Sigmoid colon (tissue), 7 donors: Measurements from ENCODE around the gene HOXB13. TPM values are rescaled to one million over a fixed set of nuclear protein-coding genes. Genes with fewer than 3 reads are reported as not detected.

ENCODE experiments used
- DNase-seq: peaks from one replicate; pipeline ENCODE4 v3.0.0-alpha.2; 2019
- H3K27ac ChIP-seq, 4 donors: fragments of 200-600 bp; sonication (generic); one replicate each; pipeline ENCODE4 v1.5.1; 2016 to 2019; ENCODE audit warnings: mild to moderate bottlenecking in 1 of 4
- H3K27me3 ChIP-seq, 3 donors: fragments of 200-600 bp; sonication (generic); one replicate each; pipeline ENCODE4 v1.5.1; 2019; ENCODE audit warnings: mild to moderate bottlenecking in 1 of 3
- H3K36me3 ChIP-seq, 4 donors: fragments of 200-600 bp; sonication (generic); one replicate each; pipeline ENCODE4 v1.5.1; 2016 to 2019
- H3K4me1 ChIP-seq, 4 donors: fragments of 200-600 bp; sonication (generic); one replicate each; pipeline ENCODE4 v1.5.1; 2017 to 2019
- H3K4me3 ChIP-seq, 4 donors: fragments of 200-600 bp; sonication (generic); one replicate each; pipeline ENCODE4 v1.5.1; 2017 to 2019; ENCODE audit warnings: mild to moderate bottlenecking in 2 of 4, moderate library complexity in 1 of 4
- H3K9me3 ChIP-seq, 4 donors: fragments of 200-600 bp in 3 of 4; sonication (generic) in 3 of 4; one replicate each; pipeline versions ENCODE4 v1.5.1 to v1.6.1; 2013 to 2019
- EP300 ChIP-seq, 4 donors: sonication (generic); formaldehyde crosslinking; IDR thresholded peaks; one replicate each; pipeline ENCODE4 v1.6.1; 2017; ENCODE audit warnings: antibody characterized with exemption in 4 of 4
- POLR2A ChIP-seq, 2 donors: fragments of 450-650 bp; IDR thresholded peaks; one replicate each; pipeline ENCODE4 v1.6.1; 2016; ENCODE audit warnings: antibody characterized with exemption in 2 of 2, mild to moderate bottlenecking in 2 of 2, moderate library complexity in 2 of 2
- POLR2AphosphoS5 ChIP-seq, 4 donors: sonication (generic); formaldehyde crosslinking; IDR thresholded peaks; one replicate each; pipeline ENCODE4 v1.6.1; 2017; ENCODE audit warnings: antibody characterized with exemption in 4 of 4
- WGBS, 2 donors: extraction: QIAGEN DNeasy Blood & Tissue Kit; methylation state at CpG; one replicate each; pipeline ENCODE4 v1.1.7; 2013; 5-methylcytosine and 5-hydroxymethylcytosine counted together
- intact Hi-C: fragments of 100-400 bp; cut with DNase I; formaldehyde crosslinking; loops from one replicate; pipeline ENCODE4 v1.15.1; 2023
- polyA plus RNA-seq, 3 donors: library from polyadenylated mRNA; stranded (reverse); fragments of 200-250 nt; gene quantifications; one replicate each; pipeline ENCODE4 v1.2.3, GENCODE V29; 2013
- total RNA-seq, 4 donors: library from RNA; depleted of rRNA; stranded (reverse); fragments of >200 nt; gene quantifications; one replicate each; pipeline ENCODE4 v1.1.0, GENCODE V29; 2016
- TF ChIP-seq, protein P1 (sequence below), 4 experiments: fragments of 450-650 bp in 3 of 4; fragments of 200-600 bp in 1 of 4; IDR thresholded peaks; one replicate each; pipeline ENCODE4 v1.5.1; 2016 to 2019; ENCODE audit warnings: antibody characterized with exemption in 4 of 4, mild to moderate bottlenecking in 3 of 4, moderate library complexity in 2 of 4
- donor health status: healthy with polysubstance abuse.
- donor health status: Bipolar disorder and iron deficiency.
- donor health status: healthy.

Gene HOXB13
- total and polyA plus RNA-seq, 7 donors = 0.36 to 49.2 (median 1.5) TPM

DNA sequence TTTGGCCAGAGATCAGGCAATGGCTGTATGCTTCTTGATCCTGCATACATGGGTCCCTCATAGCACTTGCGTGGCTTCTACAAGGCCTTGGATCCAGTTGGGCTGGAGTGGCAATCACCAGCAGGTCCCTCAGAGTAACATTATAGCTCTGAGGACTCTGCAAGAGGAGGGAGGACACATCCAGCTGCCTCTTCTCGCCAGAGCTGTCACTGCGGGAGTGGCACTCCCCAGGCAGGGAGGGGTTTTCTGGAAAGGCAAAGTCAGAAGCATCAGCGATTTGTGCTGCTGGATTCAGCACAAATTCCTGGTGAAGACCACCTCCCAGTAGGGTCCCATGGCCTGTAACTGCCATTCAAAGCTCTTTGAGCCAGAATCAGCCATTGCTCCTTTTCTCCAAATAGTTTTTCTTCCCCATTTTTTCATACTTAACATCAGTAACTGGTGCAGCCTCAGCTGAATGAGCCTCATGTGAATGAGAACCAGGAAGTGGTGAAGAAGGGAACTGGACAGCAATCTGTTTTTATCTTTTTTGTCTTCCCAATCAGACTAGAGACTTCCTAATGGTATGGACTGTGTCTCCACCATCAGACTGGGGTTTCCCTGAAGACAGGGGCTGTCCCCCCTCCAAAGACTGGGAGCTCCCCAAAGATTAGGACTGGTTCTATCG is 40.6 kb upstream of the HOXB13 start:
- intact Hi-C loops = no loop called here
- Histone ChIP-seq H3K9me3 (no peaks in the 10 kb centered on the region), H3K27me3 (peaks cover 0 to 14% (median 0%) of the 10 kb centered on the region in 3 donors), H3K27ac (no peak overlapping the region), H3K4me1 (no peaks in the 10 kb centered on the region), H3K4me3 (no peak overlapping the region), H3K36me3 (no peaks in the 10 kb centered on the region)
- WGBS, 2 donors = 87 to 89% methylated on average over 5 of the region's 5 CpGs
- DNase-seq = peak; percentile 12
- no peak for TF ChIP-seq POLR2A (IDR thresholded peaks at IDR 0.05)
- TF ChIP-seq, protein P1, sequence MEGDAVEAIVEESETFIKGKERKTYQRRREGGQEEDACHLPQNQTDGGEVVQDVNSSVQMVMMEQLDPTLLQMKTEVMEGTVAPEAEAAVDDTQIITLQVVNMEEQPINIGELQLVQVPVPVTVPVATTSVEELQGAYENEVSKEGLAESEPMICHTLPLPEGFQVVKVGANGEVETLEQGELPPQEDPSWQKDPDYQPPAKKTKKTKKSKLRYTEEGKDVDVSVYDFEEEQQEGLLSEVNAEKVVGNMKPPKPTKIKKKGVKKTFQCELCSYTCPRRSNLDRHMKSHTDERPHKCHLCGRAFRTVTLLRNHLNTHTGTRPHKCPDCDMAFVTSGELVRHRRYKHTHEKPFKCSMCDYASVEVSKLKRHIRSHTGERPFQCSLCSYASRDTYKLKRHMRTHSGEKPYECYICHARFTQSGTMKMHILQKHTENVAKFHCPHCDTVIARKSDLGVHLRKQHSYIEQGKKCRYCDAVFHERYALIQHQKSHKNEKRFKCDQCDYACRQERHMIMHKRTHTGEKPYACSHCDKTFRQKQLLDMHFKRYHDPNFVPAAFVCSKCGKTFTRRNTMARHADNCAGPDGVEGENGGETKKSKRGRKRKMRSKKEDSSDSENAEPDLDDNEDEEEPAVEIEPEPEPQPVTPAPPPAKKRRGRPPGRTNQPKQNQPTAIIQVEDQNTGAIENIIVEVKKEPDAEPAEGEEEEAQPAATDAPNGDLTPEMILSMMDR (IDR thresholded peaks at IDR 0.05) = no peak
- no peak for TF ChIP-seq POLR2AphosphoS5 (IDR thresholded peaks at IDR 0.05)
- TF ChIP-seq EP300 (IDR thresholded peaks at IDR 0.05) = no peak

DNA sequence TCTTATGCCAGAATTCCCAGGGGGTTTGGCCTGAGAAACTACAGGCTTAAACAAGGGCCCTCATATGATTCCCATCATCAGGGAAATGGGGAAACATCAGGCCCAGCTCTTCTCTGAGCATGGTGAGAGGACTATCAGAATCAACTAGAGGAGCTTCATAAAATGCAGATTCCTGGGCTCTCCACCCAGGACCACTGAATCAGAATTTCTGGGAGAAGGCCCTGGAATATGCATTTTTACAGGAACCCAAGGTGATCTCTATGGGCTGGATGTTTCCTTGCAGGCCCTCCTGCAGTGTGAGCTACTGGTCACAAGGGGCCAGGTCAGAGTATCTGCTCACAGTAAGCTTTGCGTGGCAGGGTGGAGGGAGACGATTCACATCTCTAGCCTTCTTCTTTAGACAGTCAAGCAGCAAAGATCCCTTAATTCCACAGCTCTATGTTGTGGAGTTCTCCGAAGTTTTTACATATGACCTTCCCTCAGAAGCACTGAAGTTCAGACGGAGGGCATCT is 38.8 kb upstream of the HOXB13 start:
- intact Hi-C loops = no loop called here

DNA sequence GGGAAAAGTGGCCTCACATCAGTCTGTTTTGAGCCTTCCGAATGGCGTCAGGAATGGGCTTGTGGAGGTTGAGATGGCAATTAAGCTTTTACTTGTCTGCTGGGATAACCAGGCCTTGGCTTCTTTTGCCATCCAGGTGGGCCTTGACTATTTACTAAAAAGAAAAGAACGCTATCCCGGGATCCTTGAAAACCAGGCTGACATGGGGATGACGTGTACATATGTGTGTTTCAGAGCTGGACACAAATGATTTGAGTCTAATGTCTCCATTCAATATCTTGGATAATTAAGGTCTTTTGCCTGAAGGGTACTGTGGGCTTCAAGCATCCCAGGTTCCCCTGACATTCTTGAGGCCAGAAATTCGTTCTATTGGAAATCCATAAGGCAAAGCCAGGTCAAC is 32.6 kb upstream of the HOXB13 start:
- TF ChIP-seq EP300 (IDR thresholded peaks at IDR 0.05) (no peak), POLR2AphosphoS5 (IDR thresholded peaks at IDR 0.05) (no peak), POLR2A (IDR thresholded peaks at IDR 0.05) (no peak)
- TF ChIP-seq, protein P1 (IDR thresholded peaks at IDR 0.05) = no peak
- peak; percentile 3 for DNase-seq
- Histone ChIP-seq H3K27me3 (peaks cover 0 to 73% (median 22%) of the 10 kb centered on the region in 3 donors), H3K27ac (no peak overlapping the region), H3K9me3 (no peaks in the 10 kb centered on the region), H3K36me3 (no peaks in the 10 kb centered on the region), H3K4me3 (no peak overlapping the region), H3K4me1 (no peaks in the 10 kb centered on the region)
- intact Hi-C loops = no loop called here
- WGBS, 2 donors = 73 to 83% methylated on average over 6 of the region's 6 CpGs

More for the DNA sequence above, 38.8 kb upstream of the HOXB13 start:
- Histone ChIP-seq H3K36me3 (no peaks in the 10 kb centered on the region), H3K9me3 (no peaks in the 10 kb centered on the region), H3K4me1 (no peaks in the 10 kb centered on the region), H3K27ac (no peak overlapping the region), H3K4me3 (no peak overlapping the region), H3K27me3 (peaks cover 0 to 28% (median 4%) of the 10 kb centered on the region in 3 donors)
- WGBS, 2 donors = 69 to 84% methylated on average over 4 of the region's 4 CpGs
- no peak for TF ChIP-seq EP300 (IDR thresholded peaks at IDR 0.05)
- TF ChIP-seq POLR2AphosphoS5 (IDR thresholded peaks at IDR 0.05) = no peak
- no peak for TF ChIP-seq POLR2A (IDR thresholded peaks at IDR 0.05)
- TF ChIP-seq, protein P1 (IDR thresholded peaks at IDR 0.05) = no peak
- DNase-seq = peak; percentile 18

DNA sequence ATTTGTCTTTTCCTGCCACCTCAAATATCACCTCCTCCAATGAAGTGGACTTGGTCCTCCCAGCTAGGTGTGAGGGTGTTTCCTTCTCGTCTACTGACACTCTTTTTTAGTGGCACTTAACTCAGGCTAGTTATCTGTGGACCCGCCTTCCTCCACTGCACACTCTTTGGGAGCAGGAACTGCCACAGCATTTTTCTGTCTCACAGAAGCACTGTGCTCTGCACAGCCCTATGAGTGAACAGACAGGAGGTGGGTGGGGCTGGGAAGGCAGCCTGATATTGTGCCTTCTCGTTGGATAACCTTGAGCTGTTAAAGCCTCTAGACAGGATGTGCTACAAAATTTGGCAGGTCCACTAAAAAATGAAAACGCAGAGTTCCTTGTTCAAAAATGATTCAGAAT is 31.9 kb upstream of the HOXB13 start:
- Histone ChIP-seq H3K9me3 (no peaks in the 10 kb centered on the region), H3K4me1 (peaks cover 0 to under 1% (median 0%) of the 10 kb centered on the region in 4 donors), H3K27ac (no peak overlapping the region), H3K36me3 (no peaks in the 10 kb centered on the region), H3K27me3 (peaks cover 4 to 80% (median 29%) of the 10 kb centered on the region in 3 donors), H3K4me3 (no peak overlapping the region)
- 14 to 49% methylated on average over 4 of the region's 4 CpGs for WGBS, 2 donors
- intact Hi-C loops = no loop called here
- DNase-seq = peak; percentile 5
- peak in 1 of 2 donors; percentile 53 for TF ChIP-seq POLR2A (IDR thresholded peaks at IDR 0.05)
- TF ChIP-seq, protein P1 (IDR thresholded peaks at IDR 0.05) = no peak
- TF ChIP-seq EP300 (IDR thresholded peaks at IDR 0.05) = no peak
- no peak for TF ChIP-seq POLR2AphosphoS5 (IDR thresholded peaks at IDR 0.05)
